ENCODE data around the gene IL1F10.

IL1F10 gene

DNA sequence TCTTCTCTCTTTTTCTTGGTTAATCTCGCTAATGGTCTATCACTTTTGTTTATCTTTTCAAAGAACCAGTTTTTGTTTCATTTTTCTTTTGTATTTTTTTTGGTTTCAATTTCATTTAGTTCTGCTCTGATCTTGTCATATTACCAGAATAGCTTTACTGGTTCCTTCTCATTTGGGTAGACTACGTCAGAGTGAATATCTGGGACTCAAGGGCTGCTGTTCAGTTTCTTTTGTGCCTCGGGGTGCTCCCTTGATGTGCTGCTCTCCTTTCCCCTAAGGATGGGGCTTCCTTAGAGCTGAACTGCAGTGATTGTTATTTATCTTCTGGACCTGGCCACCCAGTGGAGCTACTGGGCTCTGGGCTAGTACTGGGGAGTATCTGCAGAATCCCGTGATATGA lies 30.3 kb downstream of the IL1F10 start:
- TF ChIP-seq ZNF473 (tag by site-specific recombination; IDR thresholded peaks at IDR 0.05): no peak
- no peak for TF ChIP-seq ZNF175 (tag by site-specific recombination; IDR thresholded peaks at IDR 0.05)
- no peak for TF ChIP-seq ZNF184 (tag by site-specific recombination; IDR thresholded peaks at IDR 0.05)
- TF ChIP-seq OVOL3 (tag by site-specific recombination; IDR thresholded peaks at IDR 0.05): no peak
- no peak for TF ChIP-seq ZNF560 (tag by site-specific recombination; IDR thresholded peaks at IDR 0.05; ENCODE audit: borderline replicate concordance)
- no peak overlapping the region for H3K4me3 ChIP-seq (ENCODE audit: low read depth, low read length)
- no peak overlapping the region for H3K27ac ChIP-seq (ENCODE audit: extremely low read depth, low read depth, low read length)
- H3K4me1 ChIP-seq (ENCODE audit: control insufficient read depth, insufficient read depth, low read length): no peaks in the 10 kb centered on the region
- CTCF ChIA-PET: interaction anchor here (0.7 to 1.5 kb wide), 3 partner anchors 18 to 101 kb away, joined by 3 to 5 read pairs (median 3); no protein-coding TSS in a partner anchor
- POLR2A ChIA-PET: no interaction called here
- no peaks in the 10 kb centered on the region for H3K9me3 ChIP-seq (ENCODE audit: control insufficient read depth, insufficient read depth, low read depth, low read length)
- no peaks in the 10 kb centered on the region for H3K36me3 ChIP-seq (ENCODE audit: control insufficient read depth in 2 of 2, insufficient read depth in 1 of 2, low read length in 2 of 2)

GRCh38 chr2:113098532-113098931 lies 30.8 kb downstream of the IL1F10 start:
- POLR2A ChIA-PET: no interaction called here
- no peak overlapping the region for H3K4me3 ChIP-seq (ENCODE audit: low read depth, low read length)

GRCh38 chr2:113102133-113102532 lies 34.4 kb downstream of the IL1F10 start:
- no peaks in the 10 kb centered on the region for H3K4me1 ChIP-seq (ENCODE audit: control insufficient read depth, insufficient read depth, low read length)
- H3K4me3 ChIP-seq (ENCODE audit: low read depth, low read length): no peak overlapping the region
- H3K9me3 ChIP-seq (ENCODE audit: control insufficient read depth, insufficient read depth, low read depth, low read length): no peaks in the 10 kb centered on the region
- no peak overlapping the region for H3K27ac ChIP-seq (ENCODE audit: extremely low read depth, low read depth, low read length)
- ChIA-PET POLR2A (no interaction called here), CTCF (interaction anchor here (0.9 kb wide), 1 partner anchor 288 kb away, joined by 3 read pairs; no protein-coding TSS in a partner anchor)
- H3K36me3 ChIP-seq (ENCODE audit: control insufficient read depth in 2 of 2, insufficient read depth in 1 of 2, low read length in 2 of 2): no peaks in the 10 kb centered on the region
- TF ChIP-seq ZNF747 (tag by site-specific recombination; IDR thresholded peaks at IDR 0.05) (no peak), ZNF664 (tag by site-specific recombination; IDR thresholded peaks at IDR 0.05) (no peak), ZSCAN30 (tag by site-specific recombination; IDR thresholded peaks at IDR 0.05) (no peak)

More at GRCh38 chr2:113098532-113098931, 30.8 kb downstream of the IL1F10 start:
- H3K9me3 ChIP-seq (ENCODE audit: control insufficient read depth, insufficient read depth, low read depth, low read length): no peaks in the 10 kb centered on the region
- no peak overlapping the region for H3K27ac ChIP-seq (ENCODE audit: extremely low read depth, low read depth, low read length)
- no peak for TF ChIP-seq ZNF777 (tag by site-specific recombination; IDR thresholded peaks at IDR 0.05; ENCODE audit: borderline replicate concordance)
- TF ChIP-seq ZNF324 (tag by site-specific recombination; IDR thresholded peaks at IDR 0.05): no peak
- no peak for TF ChIP-seq ZNF239 (tag by site-specific recombination; IDR thresholded peaks at IDR 0.05)
- TF ChIP-seq ZNF155 (tag by site-specific recombination; IDR thresholded peaks at IDR 0.05): no peak
- no peak for TF ChIP-seq KLF16 (tag by site-specific recombination; IDR thresholded peaks at IDR 0.05)
- no peak for TF ChIP-seq GLI4 (tag by site-specific recombination; IDR thresholded peaks at IDR 0.05)
- no peak for TF ChIP-seq MEIS1 (CRISPR knock-in tag; IDR thresholded peaks at IDR 0.05; ENCODE audit: borderline replicate concordance)
- TF ChIP-seq ZNF292 (tag by site-specific recombination; IDR thresholded peaks at IDR 0.05; ENCODE audit: borderline replicate concordance, low read depth): no peak
- no peak for TF ChIP-seq ZNF138 (tag by site-specific recombination; IDR thresholded peaks at IDR 0.05; ENCODE audit: borderline replicate concordance)
- TF ChIP-seq KLF1 (tag by site-specific recombination; IDR thresholded peaks at IDR 0.05): no peak
- CTCF ChIA-PET: interaction anchor here (0.9 to 1.5 kb wide), 2 partner anchors 18 to 40 kb away, joined by 3 to 5 read pairs; no protein-coding TSS in a partner anchor
- H3K4me1 ChIP-seq (ENCODE audit: control insufficient read depth, insufficient read depth, low read length): no peaks in the 10 kb centered on the region
- H3K36me3 ChIP-seq (ENCODE audit: control insufficient read depth in 2 of 2, insufficient read depth in 1 of 2, low read length in 2 of 2): no peaks in the 10 kb centered on the region

DNA sequence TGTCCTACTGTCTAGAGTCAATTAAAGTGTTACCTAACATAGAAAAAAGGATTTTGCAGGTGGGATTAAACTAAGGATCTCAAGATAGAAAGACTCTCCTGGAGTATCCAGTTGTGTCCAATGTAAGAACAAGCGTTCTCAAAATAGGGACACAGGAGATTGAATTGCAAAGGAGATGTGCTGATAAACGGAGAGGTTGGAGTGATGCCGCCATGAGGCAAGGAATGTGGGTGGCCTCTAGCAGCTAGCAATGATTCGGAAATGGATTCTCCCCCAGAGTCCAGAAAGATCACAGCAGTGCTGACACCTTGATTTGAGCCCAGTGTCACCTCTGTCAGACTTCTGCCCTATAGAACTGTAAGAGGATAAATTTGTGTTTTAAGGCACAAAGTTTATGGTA lies 35.5 kb downstream of the IL1F10 start:
- ChIA-PET CTCF (interaction anchor here (1.0 kb wide), 1 partner anchor 23 kb away, joined by 3 read pairs; no protein-coding TSS in a partner anchor), POLR2A (no interaction called here)
- no peak for TF ChIP-seq SCRT2 (tag by site-specific recombination; IDR thresholded peaks at IDR 0.05)
- no peak for TF ChIP-seq ZNF394 (tag by site-specific recombination; IDR thresholded peaks at IDR 0.05; ENCODE audit: borderline replicate concordance)
- TF ChIP-seq ZNF174 (tag by site-specific recombination; IDR thresholded peaks at IDR 0.05): no peak
- no peak for TF ChIP-seq ZNF707 (tag by site-specific recombination; IDR thresholded peaks at IDR 0.05)
- TF ChIP-seq, protein P1, sequence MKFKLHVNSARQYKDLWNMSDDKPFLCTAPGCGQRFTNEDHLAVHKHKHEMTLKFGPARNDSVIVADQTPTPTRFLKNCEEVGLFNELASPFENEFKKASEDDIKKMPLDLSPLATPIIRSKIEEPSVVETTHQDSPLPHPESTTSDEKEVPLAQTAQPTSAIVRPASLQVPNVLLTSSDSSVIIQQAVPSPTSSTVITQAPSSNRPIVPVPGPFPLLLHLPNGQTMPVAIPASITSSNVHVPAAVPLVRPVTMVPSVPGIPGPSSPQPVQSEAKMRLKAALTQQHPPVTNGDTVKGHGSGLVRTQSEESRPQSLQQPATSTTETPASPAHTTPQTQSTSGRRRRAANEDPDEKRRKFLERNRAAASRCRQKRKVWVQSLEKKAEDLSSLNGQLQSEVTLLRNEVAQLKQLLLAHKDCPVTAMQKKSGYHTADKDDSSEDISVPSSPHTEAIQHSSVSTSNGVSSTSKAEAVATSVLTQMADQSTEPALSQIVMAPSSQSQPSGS (tag by site-specific recombination; IDR thresholded peaks at IDR 0.05; ENCODE audit: low read depth): no peak
- TF ChIP-seq, protein P2, sequence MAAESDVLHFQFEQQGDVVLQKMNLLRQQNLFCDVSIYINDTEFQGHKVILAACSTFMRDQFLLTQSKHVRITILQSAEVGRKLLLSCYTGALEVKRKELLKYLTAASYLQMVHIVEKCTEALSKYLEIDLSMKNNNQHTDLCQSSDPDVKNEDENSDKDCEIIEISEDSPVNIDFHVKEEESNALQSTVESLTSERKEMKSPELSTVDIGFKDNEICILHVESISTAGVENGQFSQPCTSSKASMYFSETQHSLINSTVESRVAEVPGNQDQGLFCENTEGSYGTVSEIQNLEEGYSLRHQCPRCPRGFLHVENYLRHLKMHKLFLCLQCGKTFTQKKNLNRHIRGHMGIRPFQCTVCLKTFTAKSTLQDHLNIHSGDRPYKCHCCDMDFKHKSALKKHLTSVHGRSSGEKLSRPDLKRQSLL (tag by site-specific recombination; IDR thresholded peaks at IDR 0.05): no peak
- no peak for TF ChIP-seq ZNF626 (tag by site-specific recombination; IDR thresholded peaks at IDR 0.05)

More for the DNA sequence above, 35.5 kb downstream of the IL1F10 start:
- H3K4me1 ChIP-seq (ENCODE audit: control insufficient read depth, insufficient read depth, low read length): no peaks in the 10 kb centered on the region
- H3K9me3 ChIP-seq (ENCODE audit: control insufficient read depth, insufficient read depth, low read depth, low read length): no peaks in the 10 kb centered on the region
- H3K36me3 ChIP-seq (ENCODE audit: control insufficient read depth in 2 of 2, insufficient read depth in 1 of 2, low read length in 2 of 2): no peaks in the 10 kb centered on the region
- no peak overlapping the region for H3K27ac ChIP-seq (ENCODE audit: extremely low read depth, low read depth, low read length)
- H3K4me3 ChIP-seq (ENCODE audit: low read depth, low read length): no peak overlapping the region
